Measurements from ENCODE around the gene MGMT.

The MGMT gene

GRCh38 chr10:129530581-129530980 is 63.5 kb downstream of the MGMT start:
- TF ChIP-seq CTCF (conservative IDR thresholded peaks at IDR 0.05): no peak
- H3K27ac ChIP-seq: no peak overlapping the region

- H3K27ac ChIP-seq: no peak overlapping the region
- no peak for TF ChIP-seq CTCF (conservative IDR thresholded peaks at IDR 0.05)
Observed at GRCh38 chr10:129531195-129531968, 64.3 kb downstream of the MGMT start.

- no peak overlapping the region for H3K27ac ChIP-seq
- TF ChIP-seq CTCF (conservative IDR thresholded peaks at IDR 0.05): no peak
Observed at GRCh38 chr10:129531969-129532660, 65.1 kb downstream of the MGMT start.

GRCh38 chr10:129532838-129533237 is 65.8 kb downstream of the MGMT start:
- no peak for TF ChIP-seq CTCF (conservative IDR thresholded peaks at IDR 0.05)
- no peak overlapping the region for H3K27ac ChIP-seq

GRCh38 chr10:129533281-129533680 is 66.2 kb downstream of the MGMT start:
- H3K27ac ChIP-seq: no peak overlapping the region
- no peak for TF ChIP-seq CTCF (conservative IDR thresholded peaks at IDR 0.05)

- no peak for TF ChIP-seq CTCF (conservative IDR thresholded peaks at IDR 0.05)
- no peak overlapping the region for H3K27ac ChIP-seq
Observed at GRCh38 chr10:129534826-129535225, 67.8 kb downstream of the MGMT start.

- TF ChIP-seq CTCF (conservative IDR thresholded peaks at IDR 0.05): no peak
- no peak overlapping the region for H3K27ac ChIP-seq
Observed at GRCh38 chr10:129536336-129536735, 69.3 kb downstream of the MGMT start.

Measured in VCaP (cell line).